Neural cell (in vitro differentiated cells): Measurements from ENCODE around the gene SLC41A3.

ENCODE experiments used
- CTCF ChIP-seq: fragments of 450-650 bp; IDR thresholded peaks from 2 replicates; pipeline ENCODE4 v1.5.1; 2014; ENCODE audit warnings: antibody characterized with exemption, mild to moderate bottlenecking, moderate library complexity; ENCODE audit not compliant: poor library complexity, severe bottlenecking
- EP300 ChIP-seq: fragments of 450-650 bp; conservative IDR thresholded peaks from 2 replicates; pipeline ENCODE4 v1.6.1; 2014; ENCODE audit warnings: antibody characterized with exemption, mild to moderate bottlenecking, moderate library complexity; ENCODE audit not compliant: poor library complexity, severe bottlenecking
- EZH2 ChIP-seq: fragments of 200-600, 300-800 bp; shearing (Covaris generic), sonication (generic); IDR thresholded peaks from 2 replicates; pipeline ENCODE4 v1.6.1; 2014; ENCODE audit warnings: antibody characterized with exemption, low read length, borderline replicate concordance, mild to moderate bottlenecking; ENCODE audit not compliant: insufficient read depth, poor library complexity, severe bottlenecking

DNA sequence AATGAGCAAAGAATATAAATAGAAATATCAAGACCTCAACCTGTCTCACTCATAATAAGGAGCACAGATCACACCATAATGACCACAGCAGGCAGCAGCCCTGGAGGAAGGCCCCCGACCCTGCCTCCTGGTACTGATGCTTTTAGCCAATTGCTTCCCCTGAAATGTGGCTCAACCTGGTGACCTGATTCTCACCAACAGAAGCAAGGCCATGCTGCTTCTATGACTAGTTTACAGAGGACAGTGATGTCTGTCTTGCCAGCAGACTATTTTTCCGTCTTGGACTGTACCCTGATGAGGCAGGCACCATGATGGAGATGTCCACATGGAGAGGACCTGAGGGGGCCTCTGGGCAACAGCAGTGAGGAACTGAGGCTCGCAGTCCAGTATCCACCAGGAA lies 18.0 kb downstream of the SLC41A3 start:
- TF ChIP-seq EZH2 = no peak
- TF ChIP-seq CTCF = no peak
- TF ChIP-seq EP300 = no peak
